ENCODE data around the gene PFKFB4. TPM values are rescaled to one million over a fixed set of nuclear protein-coding genes. Genes with fewer than 3 reads are reported as not detected.

The PFKFB4 gene
- total and polyA plus RNA-seq, 2 donors (not counting 1 experiment from before 2014, with no cell fraction given), result 1.3 to 3.3 TPM

GRCh38 chr3:48548126-48548525, 8.5 kb downstream of the PFKFB4 start:
- CTCF ChIA-PET, result interaction anchor here (0.8 to 12.9 kb wide), 8 partner anchors 7 to 274 kb away, joined by 3 to 190 read pairs (median 12); a partner anchor contains a TSS
- WGBS (ENCODE audit: insufficient coverage), result 100% methylated on average over 1 of the region's 5 CpGs

More at GRCh38 chr3:48548126-48548525, 8.5 kb downstream of the PFKFB4 start:
- H3K27ac ChIP-seq (ENCODE audit: low read length in 2 of 2), result no peak overlapping the region
- no peaks in the 10 kb centered on the region for H3K4me1 Mint-ChIP-seq
- no peak overlapping the region for H3K4me3 Mint-ChIP-seq
- peaks cover 0 to 2% (median 0%) of the 10 kb centered on the region in 4 experiments for H3K27me3 ChIP-seq (replicated peaks in 1 of 4; ENCODE audit: control extremely low read depth in 1 of 4, control insufficient read depth in 3 of 4, insufficient read depth in 4 of 4, low read length in 3 of 4)
- DNase-seq (no peak), ATAC-seq (ENCODE audit: low read depth) (no peak)
- H2AFZ ChIP-seq (ENCODE audit: insufficient read depth, low read depth, low read length, poor library complexity, severe bottlenecking), result no peak overlapping the region
- intact Hi-C loops (cut with micrococcal nuclease), result loop anchor here (1.0 kb wide), 3 partner anchors 83 to 316 kb away; no protein-coding TSS in a partner anchor
- POLR2A ChIA-PET, result no interaction called here
- H3K9me3 ChIP-seq (ENCODE audit: control extremely low read depth in 1 of 3, control insufficient read depth in 2 of 3, insufficient read depth in 1 of 3, low read length in 2 of 3), result peaks cover 0 to 3% (median 0%) of the 10 kb centered on the region in 3 donors
- no peak overlapping the region for H3K9ac ChIP-seq (ENCODE audit: low read length)
- no peaks in the 10 kb centered on the region for H3K36me3 ChIP-seq (replicated peaks in 1 of 2; ENCODE audit: control extremely low read depth in 1 of 2, control insufficient read depth in 1 of 2, extremely low read depth in 1 of 2, insufficient read depth in 2 of 2, low read length in 1 of 2)
- no peaks in the 10 kb centered on the region for H3K27me3 Mint-ChIP-seq
- no peaks in the 10 kb centered on the region for H4K20me1 ChIP-seq (ENCODE audit: control insufficient read depth, insufficient read depth, low read length, poor library complexity, severe bottlenecking)
- H3K4me3 ChIP-seq (ENCODE audit: control extremely low read depth in 1 of 5, extremely low read depth in 1 of 5, insufficient read depth in 1 of 5, low read depth in 2 of 5, low read length in 4 of 5), result no peak overlapping the region
- no peak overlapping the region for H3K4me2 ChIP-seq (replicated peaks; ENCODE audit: low read depth, low read length, poor library complexity, severe bottlenecking)
- no peaks in the 10 kb centered on the region for H3K79me2 ChIP-seq (ENCODE audit: control insufficient read depth, insufficient read depth, low read length)
- H3K4me1 ChIP-seq (ENCODE audit: control insufficient read depth in 2 of 2, insufficient read depth in 2 of 2, low read length in 2 of 2), result peaks cover 0 to 2% of the 10 kb centered on the region in 2 donors
- TF ChIP-seq CTCF (IDR thresholded peaks at IDR 0.05) (no peak), EZH2 (IDR thresholded peaks at IDR 0.05; ENCODE audit: borderline replicate concordance, insufficient read depth, low read depth, low read length, poor library complexity, severe bottlenecking) (no peak)
- no peak overlapping the region for H3K27ac Mint-ChIP-seq
- no peaks in the 10 kb centered on the region for H3K9me3 Mint-ChIP-seq (ENCODE audit: insufficient read depth)

All from B cell (primary cell).